ENCODE data around the gene C2orf76.

Gene C2orf76

GRCh38 chr2:119307419-119308140 lies 59.1 kb downstream of the C2orf76 start:
- DNase-seq (ENCODE audit: low read depth, low spot score) = no peak
- H3K4me3 ChIP-seq (ENCODE audit: low read length) = no peak overlapping the region

GRCh38 chr2:119306196-119306590 lies 60.4 kb downstream of the C2orf76 start:
- DNase-seq (ENCODE audit: low read depth, low spot score) = no peak

GRCh38 chr2:119305497-119306195 lies 61.0 kb downstream of the C2orf76 start:
- H3K4me3 ChIP-seq (ENCODE audit: low read length) = no peak overlapping the region
- DNase-seq (ENCODE audit: low read depth, low spot score) = no peak

More at GRCh38 chr2:119306196-119306590, 60.4 kb downstream of the C2orf76 start:
- no peak overlapping the region for H3K4me3 ChIP-seq (ENCODE audit: low read length)

GRCh38 chr2:119304847-119305246 lies 61.8 kb downstream of the C2orf76 start:
- no peak for DNase-seq (ENCODE audit: low read depth, low spot score)
- H3K4me3 ChIP-seq (ENCODE audit: low read length) = no peak overlapping the region

GRCh38 chr2:119301413-119301812 lies 65.2 kb downstream of the C2orf76 start:
- DNase-seq (ENCODE audit: low read depth, low spot score) = no peak
- H3K4me3 ChIP-seq (ENCODE audit: low read length) = no peak overlapping the region

- no peak overlapping the region for H3K4me3 ChIP-seq (ENCODE audit: low read length)
- DNase-seq (ENCODE audit: low read depth, low spot score) = no peak
Measured at GRCh38 chr2:119295688-119296375, 70.8 kb downstream of the C2orf76 start.

GRCh38 chr2:119294671-119295070 lies 72.0 kb downstream of the C2orf76 start:
- no peak for DNase-seq (ENCODE audit: low read depth, low spot score)
- no peak overlapping the region for H3K4me3 ChIP-seq (ENCODE audit: low read length)

- DNase-seq (ENCODE audit: low read depth, low spot score) = no peak
Measured at GRCh38 chr2:119293900-119294299, 72.7 kb downstream of the C2orf76 start.

GRCh38 chr2:119293254-119293653 lies 73.4 kb downstream of the C2orf76 start:
- no peak overlapping the region for H3K4me3 ChIP-seq (ENCODE audit: low read length)
- DNase-seq (ENCODE audit: low read depth, low spot score) = no peak

More at GRCh38 chr2:119293900-119294299, 72.7 kb downstream of the C2orf76 start:
- no peak overlapping the region for H3K4me3 ChIP-seq (ENCODE audit: low read length)

GRCh38 chr2:119292226-119292625 lies 74.4 kb downstream of the C2orf76 start:
- no peak overlapping the region for H3K4me3 ChIP-seq (ENCODE audit: low read length)
- DNase-seq (ENCODE audit: low read depth, low spot score) = no peak

- H3K4me3 ChIP-seq (ENCODE audit: low read length) = no peak overlapping the region
- DNase-seq (ENCODE audit: low read depth, low spot score) = no peak
Measured at GRCh38 chr2:119291588-119292167, 75.0 kb downstream of the C2orf76 start.

GRCh38 chr2:119290859-119291587 lies 75.6 kb downstream of the C2orf76 start:
- DNase-seq (ENCODE audit: low read depth, low spot score) = no peak

GRCh38 chr2:119289642-119290041 lies 77.0 kb downstream of the C2orf76 start:
- DNase-seq (ENCODE audit: low read depth, low spot score) = no peak
- H3K4me3 ChIP-seq (ENCODE audit: low read length) = no peak overlapping the region

More at GRCh38 chr2:119290859-119291587, 75.6 kb downstream of the C2orf76 start:
- H3K4me3 ChIP-seq (ENCODE audit: low read length) = no peak overlapping the region

- DNase-seq (ENCODE audit: low read depth, low spot score) = no peak
- H3K4me3 ChIP-seq (ENCODE audit: low read length) = no peak overlapping the region
Measured at GRCh38 chr2:119289093-119289492, 77.5 kb downstream of the C2orf76 start.

- no peak for DNase-seq (ENCODE audit: low read depth, low spot score)
- H3K4me3 ChIP-seq (ENCODE audit: low read length) = no peak overlapping the region
Measured at GRCh38 chr2:119288576-119288975, 78.1 kb downstream of the C2orf76 start.

GRCh38 chr2:119286661-119287060 lies 80.0 kb downstream of the C2orf76 start:
- no peak for DNase-seq (ENCODE audit: low read depth, low spot score)
- no peak overlapping the region for H3K4me3 ChIP-seq (ENCODE audit: low read length)

- no peak overlapping the region for H3K4me3 ChIP-seq (ENCODE audit: low read length)
- no peak for DNase-seq (ENCODE audit: low read depth, low spot score)
Measured at GRCh38 chr2:119283873-119284331, 82.7 kb downstream of the C2orf76 start.

GRCh38 chr2:119282996-119283511 lies 83.6 kb downstream of the C2orf76 start:
- no peak overlapping the region for H3K4me3 ChIP-seq (ENCODE audit: low read length)
- DNase-seq (ENCODE audit: low read depth, low spot score) = no peak
